GM10266 (cell line): Measurements from ENCODE around the gene ASCL2.
A peak's percentile ranks its signal among the peaks of the same experiment; 100 is the strongest.

ENCODE experiments used
- DNase-seq: peaks from one replicate; pipeline ENCODE4 v3.0.0; 2012; ENCODE audit errors: extremely low spot score
- CTCF ChIP-seq: IDR thresholded peaks from 2 replicates; pipeline ENCODE4 v1.5.1; 2012; ENCODE audit warnings: mild to moderate bottlenecking, low read depth; ENCODE audit not compliant: control insufficient read depth, insufficient read depth; ENCODE audit errors: missing control alignments

ASCL2 gene

GRCh38 chr11:2256951-2257700 is 13.3 kb downstream of the ASCL2 start:
- DNase-seq: no peak
- no peak for TF ChIP-seq CTCF

- peak; percentile 10 for DNase-seq
- TF ChIP-seq CTCF: no peak
Measured at GRCh38 chr11:2256293-2256913, 14.0 kb downstream of the ASCL2 start.

- DNase-seq: no peak
- TF ChIP-seq CTCF: no peak
Measured at GRCh38 chr11:2252018-2252417, 18.4 kb downstream of the ASCL2 start.

GRCh38 chr11:2251138-2251537 is 19.2 kb downstream of the ASCL2 start:
- TF ChIP-seq CTCF: no peak
- DNase-seq: no peak

GRCh38 chr11:2250485-2250884 is 19.9 kb downstream of the ASCL2 start:
- no peak for TF ChIP-seq CTCF
- DNase-seq: no peak

GRCh38 chr11:2250041-2250440 is 20.3 kb downstream of the ASCL2 start:
- DNase-seq: no peak

More at GRCh38 chr11:2250041-2250440, 20.3 kb downstream of the ASCL2 start:
- TF ChIP-seq CTCF: no peak
